ENCODE measurements around the gene S100A16. TPM values are rescaled to one million over a fixed set of nuclear protein-coding genes. Genes with fewer than 3 reads are reported as not detected.

Gene S100A16
- polyA plus RNA-seq, 2 of the 4 experiments (the other 2 are of a cell fraction), result 270 to 298 TPM

DNA sequence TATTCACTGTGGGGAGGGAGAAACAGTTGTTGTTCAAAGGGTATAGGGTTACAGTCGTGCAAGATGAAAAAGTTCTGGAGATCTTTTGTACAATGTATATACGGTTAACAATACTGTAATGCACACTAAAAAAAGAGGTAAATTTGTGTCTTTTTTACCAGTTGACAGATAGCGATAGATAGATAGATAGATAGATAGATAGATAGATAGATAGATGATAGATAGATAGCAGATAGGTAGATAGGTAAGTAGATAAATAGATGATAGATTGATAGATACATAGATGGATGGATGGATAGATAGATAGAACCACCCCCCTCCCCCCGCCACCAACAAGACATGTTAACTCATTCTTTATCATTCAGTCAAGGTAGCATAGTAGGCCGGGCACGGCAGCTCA lies 10.2 kb downstream of the S100A16 start:
- H3K27ac ChIP-seq, result no peak overlapping the region
- no peak overlapping the region for H3K4me2 ChIP-seq
- peaks cover under 1% of the 10 kb centered on the region; the same call in 2 of the 3 replicates for H3K4me1 ChIP-seq
- no peak for ATAC-seq
- no peaks in the 10 kb centered on the region for H3K9me3 ChIP-seq
- FAIRE-seq, result no peak
- ChIA-PET POLR2A (interaction anchor here (1.7 kb wide), 1 partner anchor 31 kb away, joined by 5 read pairs; the partner anchor contains the start of gene CHTOP), CTCF (interaction anchor here (1.2 to 8.1 kb wide), 6 partner anchors 11 to 69 kb away, joined by 3 to 41 read pairs (median 10); partner anchors contain the start of genes S100A1, S100A13 and S100A16)
- 91% methylated on average over 6 of the region's 6 CpGs for WGBS (ENCODE audit: missing lambda C conversion rate)
- no peak for TF ChIP-seq HEYL (CRISPR knock-in tag; IDR thresholded peaks at IDR 0.05)
- no peak for TF ChIP-seq CHD4 (IDR thresholded peaks at IDR 0.05; ENCODE audit: borderline replicate concordance)
- TF ChIP-seq POLR2AphosphoS2 (conservative IDR thresholded peaks at IDR 0.05; ENCODE audit: low read length), result no peak
- no peak for TF ChIP-seq RARB (CRISPR knock-in tag; IDR thresholded peaks at IDR 0.05)
- TF ChIP-seq, protein P1, sequence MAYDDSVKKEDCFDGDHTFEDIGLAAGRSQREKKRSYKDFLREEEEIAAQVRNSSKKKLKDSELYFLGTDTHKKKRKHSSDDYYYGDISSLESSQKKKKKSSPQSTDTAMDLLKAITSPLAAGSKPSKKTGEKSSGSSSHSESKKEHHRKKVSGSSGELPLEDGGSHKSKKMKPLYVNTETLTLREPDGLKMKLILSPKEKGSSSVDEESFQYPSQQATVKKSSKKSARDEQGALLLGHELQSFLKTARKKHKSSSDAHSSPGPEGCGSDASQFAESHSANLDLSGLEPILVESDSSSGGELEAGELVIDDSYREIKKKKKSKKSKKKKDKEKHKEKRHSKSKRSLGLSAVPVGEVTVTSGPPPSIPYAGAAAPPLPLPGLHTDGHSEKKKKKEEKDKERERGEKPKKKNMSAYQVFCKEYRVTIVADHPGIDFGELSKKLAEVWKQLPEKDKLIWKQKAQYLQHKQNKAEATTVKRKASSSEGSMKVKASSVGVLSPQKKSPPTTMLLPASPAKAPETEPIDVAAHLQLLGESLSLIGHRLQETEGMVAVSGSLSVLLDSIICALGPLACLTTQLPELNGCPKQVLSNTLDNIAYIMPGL (CRISPR knock-in tag; IDR thresholded peaks at IDR 0.05; ENCODE audit: borderline replicate concordance), result no peak
- TF ChIP-seq HES2 (IDR thresholded peaks at IDR 0.05), result no peak
- TF ChIP-seq USF2 (IDR thresholded peaks at IDR 0.05), result no peak
- no peak overlapping the region for H3K4me3 ChIP-seq
- DNase-seq (ENCODE audit: low read depth in 1 of 2, low spot score in 1 of 2), result no peak

- H3K4me3 ChIP-seq, result no peak overlapping the region
- no peak for ATAC-seq
- DNase-seq (ENCODE audit: low read depth in 1 of 2, low spot score in 1 of 2), result no peak
- H3K9me3 ChIP-seq, result no peaks in the 10 kb centered on the region
- H3K4me1 ChIP-seq, result peaks cover 9% of the 10 kb centered on the region
- CTCF ChIA-PET, result interaction anchor here (0.7 to 8.1 kb wide), 9 partner anchors 11 to 80 kb away, joined by 3 to 41 read pairs (median 3); partner anchors contain the start of gene S100A13
- H3K4me2 ChIP-seq, result no peak overlapping the region
- TF ChIP-seq USF2 (IDR thresholded peaks at IDR 0.05), result no peak
- TF ChIP-seq FOSB (CRISPR knock-in tag; IDR thresholded peaks at IDR 0.05), result no peak
- no peak for TF ChIP-seq KDM1A (IDR thresholded peaks at IDR 0.05; ENCODE audit: low read depth)
- no peak for TF ChIP-seq ZSCAN20 (CRISPR knock-in tag; IDR thresholded peaks at IDR 0.05)
- TF ChIP-seq ZFP36 (IDR thresholded peaks at IDR 0.05; ENCODE audit: borderline replicate concordance, partially characterized antibody), result no peak
- no peak for FAIRE-seq
- 89% methylated on average over 7 of the region's 7 CpGs for WGBS (ENCODE audit: missing lambda C conversion rate)
- POLR2A ChIA-PET, result no interaction called here
- H3K27ac ChIP-seq, result no peak overlapping the region
These were observed 13.1 kb downstream of the S100A16 start for GRCh38 chr1:153599847-153600246.

- CTCF ChIA-PET, result interaction anchor here (0.9 to 8.1 kb wide), 9 partner anchors 9 to 79 kb away, joined by 3 to 41 read pairs (median 3); partner anchors contain the start of gene S100A13
- WGBS (ENCODE audit: missing lambda C conversion rate), result 89% methylated on average over 7 of the region's 7 CpGs
- DNase-seq (ENCODE audit: low read depth in 1 of 2, low spot score in 1 of 2) (no peak), FAIRE-seq (no peak), ATAC-seq (no peak; a peak in 2 of 6 replicates)
- Histone ChIP-seq H3K4me3 (no peak overlapping the region), H3K4me2 (no peak overlapping the region), H3K9me3 (no peaks in the 10 kb centered on the region), H3K27ac (no peak overlapping the region), H3K4me1 (peaks cover 9% of the 10 kb centered on the region)
- POLR2A ChIA-PET, result interaction anchor here (0.6 to 0.9 kb wide), 3 partner anchors 9 to 35 kb away, joined by 3 to 4 read pairs (median 3); partner anchors contain the start of genes CHTOP and S100A16
- no peak for TF ChIP-seq EHMT2 (IDR thresholded peaks at IDR 0.05; ENCODE audit: low read depth)
- no peak for TF ChIP-seq ELK1 (IDR thresholded peaks at IDR 0.05; ENCODE audit: low read depth, low read length)
- TF ChIP-seq HES2 (IDR thresholded peaks at IDR 0.05), result no peak
- no peak for TF ChIP-seq RFX5 (IDR thresholded peaks at IDR 0.05)
- TF ChIP-seq, protein P2, sequence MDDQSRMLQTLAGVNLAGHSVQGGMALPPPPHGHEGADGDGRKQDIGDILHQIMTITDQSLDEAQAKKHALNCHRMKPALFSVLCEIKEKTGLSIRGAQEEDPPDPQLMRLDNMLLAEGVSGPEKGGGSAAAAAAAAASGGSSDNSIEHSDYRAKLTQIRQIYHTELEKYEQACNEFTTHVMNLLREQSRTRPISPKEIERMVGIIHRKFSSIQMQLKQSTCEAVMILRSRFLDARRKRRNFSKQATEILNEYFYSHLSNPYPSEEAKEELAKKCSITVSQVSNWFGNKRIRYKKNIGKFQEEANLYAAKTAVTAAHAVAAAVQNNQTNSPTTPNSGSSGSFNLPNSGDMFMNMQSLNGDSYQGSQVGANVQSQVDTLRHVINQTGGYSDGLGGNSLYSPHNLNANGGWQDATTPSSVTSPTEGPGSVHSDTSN (IDR thresholded peaks at IDR 0.05), result no peak
- no peak for TF ChIP-seq HEYL (CRISPR knock-in tag; IDR thresholded peaks at IDR 0.05)
- no peak for TF ChIP-seq RAD21 (conservative IDR thresholded peaks at IDR 0.05 in 1 of 2, IDR thresholded peaks at IDR 0.05 in 1 of 2)
- no peak for TF ChIP-seq KDM5A (IDR thresholded peaks at IDR 0.05)
- no peak for TF ChIP-seq NFE2L2 (conservative IDR thresholded peaks at IDR 0.05; ENCODE audit: low read length)
- no peak for TF ChIP-seq EP300 (IDR thresholded peaks at IDR 0.05)
- no peak for TF ChIP-seq FOSL2 (IDR thresholded peaks at IDR 0.05)
- no peak for TF ChIP-seq FOSL2 (CRISPR knock-in tag; IDR thresholded peaks at IDR 0.05)
These were observed 14.4 kb downstream of the S100A16 start for GRCh38 chr1:153598309-153599172.

Measured in A549 (cell line).